Heart left ventricle (tissue), 13 donors: Measurements from ENCODE around the gene SOBP.

Source experiments
- POLR2A ChIP-seq, 2 donors: fragments of 450-650 bp; IDR thresholded peaks; one replicate each; pipeline ENCODE4 v1.6.1; 2017; ENCODE audit warnings: antibody characterized with exemption in 2 of 2, mild to moderate bottlenecking in 2 of 2, moderate library complexity in 2 of 2
- TF ChIP-seq, protein P1 (sequence below), 12 donors: fragments of 200-600 bp; sonication (generic) in 4 of 12; IDR thresholded peaks; one replicate each; pipeline versions ENCODE4 v1.5.0 to v1.8.0; 2018 to 2022; ENCODE audit warnings: antibody characterized with exemption in 12 of 12, mild to moderate bottlenecking in 5 of 12
- donor health status: ischemic (EF 13 %, LVEDD 7.1; RV severe dilation, severe dysfunction).
- donor health status: DM: no; HTN: yes; CAD: no.
- donor health status: DM: no; HTN: no; CAD: no.
- donor health status: ischemic (EF 25% LVEDD 6.9; RV normal size, moderate dysfunction).
- donor health status: ischemic (EF 25% LVEDD 5.7; RV mildly dilated, moderate dysfunction).
- donor health status: ischemic (EF 35%, LVEDD 5.7; RV mildly dilated, moderate dysfunction).
- donor health status: nonischemic (EF 11% LVEDD 7.7; RV severe dilation, severe dysfunction).
- donor health status: DM: yes; HTN: yes; CAD: no.
- donor health status: PGD.
- donor health status: ischemic (EF 29% LVEDD 5.4; RV normal size, mild dysfunction).
- donor health status: nonischemic (EF 23%, LVEDD 6.1; RV moderate dilation, normal function).

GRCh38 chr6:107624050-107624449, 134.1 kb downstream of the SOBP start:
- TF ChIP-seq, protein P1, sequence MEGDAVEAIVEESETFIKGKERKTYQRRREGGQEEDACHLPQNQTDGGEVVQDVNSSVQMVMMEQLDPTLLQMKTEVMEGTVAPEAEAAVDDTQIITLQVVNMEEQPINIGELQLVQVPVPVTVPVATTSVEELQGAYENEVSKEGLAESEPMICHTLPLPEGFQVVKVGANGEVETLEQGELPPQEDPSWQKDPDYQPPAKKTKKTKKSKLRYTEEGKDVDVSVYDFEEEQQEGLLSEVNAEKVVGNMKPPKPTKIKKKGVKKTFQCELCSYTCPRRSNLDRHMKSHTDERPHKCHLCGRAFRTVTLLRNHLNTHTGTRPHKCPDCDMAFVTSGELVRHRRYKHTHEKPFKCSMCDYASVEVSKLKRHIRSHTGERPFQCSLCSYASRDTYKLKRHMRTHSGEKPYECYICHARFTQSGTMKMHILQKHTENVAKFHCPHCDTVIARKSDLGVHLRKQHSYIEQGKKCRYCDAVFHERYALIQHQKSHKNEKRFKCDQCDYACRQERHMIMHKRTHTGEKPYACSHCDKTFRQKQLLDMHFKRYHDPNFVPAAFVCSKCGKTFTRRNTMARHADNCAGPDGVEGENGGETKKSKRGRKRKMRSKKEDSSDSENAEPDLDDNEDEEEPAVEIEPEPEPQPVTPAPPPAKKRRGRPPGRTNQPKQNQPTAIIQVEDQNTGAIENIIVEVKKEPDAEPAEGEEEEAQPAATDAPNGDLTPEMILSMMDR (IDR thresholded peaks at IDR 0.05), result no peak
- TF ChIP-seq POLR2A (IDR thresholded peaks at IDR 0.05), result no peak
